Kidney (tissue), 14 donors: ENCODE data around the gene SIGLEC6. TPM values are rescaled to one million over a fixed set of nuclear protein-coding genes. Genes with fewer than 3 reads are reported as not detected.
"Not testable (repeated sequence)": the region's sequence is repeated elsewhere in the genome, so short reads cannot be mapped to it uniquely, and the experiment has no call there.

Experiments used
- DNase-seq, 5 donors: peaks; one replicate each; pipeline ENCODE4 v3.0.0-alpha.2; 2013 to 2020
- FAIRE-seq: peaks from 2 replicates; lab custom pipeline; 2012; peaks lifted over from hg19 to GRCh38; lab: Jason Lieb, UNC
- H3K27ac ChIP-seq, 2 donors: one replicate each; pipeline ENCODE4 v1.7.0; 2013; ENCODE audit warnings: low read depth in 2 of 2, low read length in 2 of 2, inconsistent platforms in 1 of 2
- H3K27me3 ChIP-seq: one replicate; pipeline ENCODE4 v1.7.1; 2013; ENCODE audit warnings: low read length, inconsistent platforms; ENCODE audit not compliant: control insufficient read depth, insufficient read depth
- H3K36me3 ChIP-seq, 3 donors: one replicate each; pipeline versions ENCODE4 v1.7.0 to v1.7.1; 2013; ENCODE audit warnings: low read length in 3 of 3, control low read depth in 1 of 3, inconsistent platforms in 1 of 3; ENCODE audit not compliant: insufficient read depth in 3 of 3, control insufficient read depth in 2 of 3
- H3K4me1 ChIP-seq, 3 donors: one replicate each; pipeline versions ENCODE4 v1.7.0 to v1.7.1; 2013; ENCODE audit warnings: low read length in 3 of 3, inconsistent platforms in 1 of 3, low read depth in 1 of 3; ENCODE audit not compliant: control insufficient read depth in 2 of 3, insufficient read depth in 2 of 3
- H3K4me3 ChIP-seq, 3 donors: one replicate each; pipeline versions ENCODE4 v1.7.0 to v1.8.1; 2013; ENCODE audit warnings: low read length in 3 of 3, control low read depth in 1 of 3, inconsistent platforms in 1 of 3
- H3K9ac ChIP-seq, 3 donors: one replicate each; pipeline versions ENCODE4 v1.7.0 to v1.7.1; 2013; ENCODE audit warnings: low read length in 3 of 3, control low read depth in 1 of 3, inconsistent platforms in 1 of 3
- H3K9me3 ChIP-seq, 3 donors: one replicate each; pipeline versions ENCODE4 v1.7.0 to v1.7.1; 2013; ENCODE audit warnings: low read length in 3 of 3, control low read depth in 1 of 3, inconsistent platforms in 1 of 3; ENCODE audit not compliant: control insufficient read depth in 2 of 3, insufficient read depth in 1 of 3
- CTCF ChIP-seq: IDR thresholded peaks from 3 replicates; pipeline ENCODE4 v1.5.1; 2012; ENCODE audit warnings: mild to moderate bottlenecking, moderate library complexity, borderline replicate concordance; ENCODE audit not compliant: insufficient read depth; ENCODE audit errors: extremely low read depth
- intact Hi-C: fragments of 100-400 bp; cut with DNase I; formaldehyde crosslinking; loops from one replicate; pipeline ENCODE4 v1.11.1; 2022
- polyA plus RNA-seq: library from polyadenylated mRNA; stranded (reverse); fragments of 350-450 nt; fragmentation: Illumina TruSeq; extraction: RNeasy Lipid Tissue Mini Kit (QIAGEN cat#74804); gene quantifications from one replicate; pipeline ENCODE4 v1.2.3, GENCODE V29; 2014; ENCODE audit warnings: low read depth, low replicate concordance; ENCODE audit not compliant: insufficient read depth
- total RNA-seq: library from RNA; stranded (reverse); fragmentation: NEBNext Ultra II Directional; extraction: Animal tissue kit (Norgen Biotek cat#: 25700); gene quantifications from one replicate; pipeline ENCODE4 v1.2.1, GENCODE V29; 2021
- donor health status: control.
- donor health status: control.
- donor health status: control.
- donor health status: control.
- donor health status: control.
- donor health status: DM: yes; HTN: yes; CAD: no.
- donor health status: Normal renal cell carcinoma (clear cell type).

SIGLEC6 gene
- total and polyA plus RNA-seq, 2 donors from 2014 or later: 4.8 TPM; not detected in 1

- intact Hi-C loops: no loop called here
- H3K9ac ChIP-seq: no peak within 1 kb of the TSS
- no peaks in the 10 kb centered on the region for H3K36me3 ChIP-seq
- no peaks in the 10 kb centered on the region for H3K4me1 ChIP-seq
- no peaks in the 10 kb centered on the region for H3K9me3 ChIP-seq
- no peaks in the 10 kb centered on the region for H3K27me3 ChIP-seq
- no peak for TF ChIP-seq CTCF
- DNase-seq (no peak), FAIRE-seq (no peak)
- no peak within 1 kb of the TSS for H3K4me3 ChIP-seq
- no peak within 1 kb of the TSS for H3K27ac ChIP-seq
Observed at GRCh38 chr19:51501594-51502263, 29.7 kb downstream of the SIGLEC6 start, which contains the start of gene SIGLEC12. SIGLEC12 (minus strand) TSS chr19:51501800; CDS start chr19:51501733, 67 bp downstream.

- H3K9ac ChIP-seq, H3K27ac ChIP-seq, H3K4me3 ChIP-seq, H3K27me3 ChIP-seq, FAIRE-seq, DNase-seq, H3K36me3 ChIP-seq, H3K9me3 ChIP-seq, H3K4me1 ChIP-seq, intact Hi-C loops: not testable (repeated sequence)
Observed at GRCh38 chr19:51500931-51501330, 30.5 kb downstream of the SIGLEC6 start.

GRCh38 chr19:51497666-51498065, 33.8 kb downstream of the SIGLEC6 start:
- Histone ChIP-seq H3K27ac (no peak overlapping the region), H3K27me3 (no peaks in the 10 kb centered on the region), H3K36me3 (no peaks in the 10 kb centered on the region), H3K4me3 (no peak overlapping the region), H3K4me1 (no peaks in the 10 kb centered on the region), H3K9me3 (no peaks in the 10 kb centered on the region), H3K9ac (no peak overlapping the region)
- DNase-seq (no peak), FAIRE-seq (no peak)
- intact Hi-C loops: no loop called here
- no peak for TF ChIP-seq CTCF

GRCh38 chr19:51493776-51494175, 37.7 kb downstream of the SIGLEC6 start:
- H3K4me3 ChIP-seq: no peak overlapping the region
- no peak for TF ChIP-seq CTCF
- no peak overlapping the region for H3K9ac ChIP-seq
- H3K9me3 ChIP-seq: no peaks in the 10 kb centered on the region
- FAIRE-seq (no peak), DNase-seq (no peak)
- no peaks in the 10 kb centered on the region for H3K27me3 ChIP-seq
- intact Hi-C loops: no loop called here
- no peaks in the 10 kb centered on the region for H3K36me3 ChIP-seq
- no peaks in the 10 kb centered on the region for H3K4me1 ChIP-seq
- no peak overlapping the region for H3K27ac ChIP-seq
